Measurements from ENCODE around the gene RAB3IP. TPM values are rescaled to one million over a fixed set of nuclear protein-coding genes. Genes with fewer than 3 reads are reported as not detected.

The RAB3IP gene
- total and polyA plus RNA-seq, 2 of the 4 experiments (the other 2 are of a cell fraction): 1.5 to 2.7 TPM

DNA sequence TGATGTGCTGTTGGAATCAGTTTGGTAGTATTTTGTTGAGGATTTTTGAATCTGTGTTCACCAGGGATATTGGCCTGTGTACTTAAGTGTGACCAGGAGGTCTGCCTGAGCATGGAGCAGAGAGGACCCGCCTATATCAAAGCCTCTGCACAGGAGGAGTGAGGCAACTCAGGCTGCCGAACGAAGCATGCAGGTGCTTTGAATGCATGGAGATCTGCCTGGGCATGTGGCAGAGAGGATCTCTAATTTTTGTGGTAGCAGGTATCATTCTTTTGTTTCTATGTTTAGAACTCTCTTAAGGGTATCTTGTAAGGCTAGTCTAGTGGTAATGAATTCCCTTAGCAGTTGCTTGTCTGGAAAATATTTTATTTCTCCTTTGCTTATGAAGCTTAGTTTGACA lies 26.9 kb downstream of the RAB3IP start:
- Histone ChIP-seq H4K91ac (ENCODE audit: insufficient read depth, low read depth, low read length) (no peak overlapping the region), H3K56ac (ENCODE audit: extremely low read depth, insufficient read depth, low read length) (no peak overlapping the region), H2BK5ac (ENCODE audit: low read depth, low read length, poor library complexity, severe bottlenecking) (no peak overlapping the region), H4K8ac (ENCODE audit: low read depth in 2 of 2, low read length in 2 of 2) (no peak overlapping the region), H3K18ac (ENCODE audit: low read depth, low read length) (no peak overlapping the region), H3K14ac (replicated peaks; ENCODE audit: low read depth, low read length) (no peak overlapping the region), H3K4me2 (ENCODE audit: low read depth, low read length) (no peak overlapping the region), H3K9me1 (ENCODE audit: insufficient read depth, low read length) (no peaks in the 10 kb centered on the region), H2BK15ac (ENCODE audit: low read depth, low read length) (no peak overlapping the region), H3K9ac (ENCODE audit: low read depth, low read length) (no peak overlapping the region), H3K4ac (ENCODE audit: low read depth, low read length) (no peak overlapping the region), H2BK120ac (ENCODE audit: low read depth, low read length) (no peak overlapping the region), H3K23ac (ENCODE audit: low read depth, low read length) (no peak overlapping the region), H2BK20ac (ENCODE audit: low read depth, low read length) (no peak overlapping the region), H3K9me3 (ENCODE audit: control insufficient read depth, insufficient read depth, low read length) (peaks cover 16% of the 10 kb centered on the region), H4K5ac (ENCODE audit: low read depth, low read length) (no peak overlapping the region), H2AK5ac (ENCODE audit: low read depth, low read length) (no peak overlapping the region), H3K4me3 (ENCODE audit: insufficient read depth, low read depth, low read length) (no peak overlapping the region), H3K27ac (ENCODE audit: insufficient read depth, low read length) (no peak overlapping the region), H3K27me3 (ENCODE audit: control insufficient read depth, insufficient read depth, low read length) (no peaks in the 10 kb centered on the region), H2AFZ (replicated peaks; ENCODE audit: low read length, poor library complexity) (no peak overlapping the region), H3K79me1 (ENCODE audit: low read depth in 1 of 2, low read length in 2 of 2) (no peaks in the 10 kb centered on the region), H2AK9ac (replicated peaks; ENCODE audit: low read depth, low read length, poor library complexity) (no peak overlapping the region), H3K4me1 (ENCODE audit: control insufficient read depth, insufficient read depth, low read length) (no peaks in the 10 kb centered on the region), H4K20me1 (ENCODE audit: insufficient read depth, low read length) (no peaks in the 10 kb centered on the region), H3K36me3 (ENCODE audit: control insufficient read depth, insufficient read depth, low read length) (no peaks in the 10 kb centered on the region)
- DNase-seq: no peak
- POLR2A ChIA-PET (ENCODE audit: unreplicated experiment): no interaction called here
- in situ Hi-C loops (cut with MboI; ENCODE audit: low sequenced_read_pairs) (no loop called here), dilution Hi-C loops (cut with HindIII; ENCODE audit: low sequenced_read_pairs, unreplicated experiment) (no loop called here), intact Hi-C loops (cut with micrococcal nuclease) (no loop called here)
- no TSS peak for BruUV-seq (replicated peaks)
- TF ChIP-seq RFX5 (IDR thresholded peaks at IDR 0.05; ENCODE audit: low read depth, low read length) (no peak), MAFK (IDR thresholded peaks at IDR 0.05; ENCODE audit: low read depth, low read length) (no peak), FOS (IDR thresholded peaks at IDR 0.05; ENCODE audit: low read depth, low read length) (no peak), MXI1 (IDR thresholded peaks at IDR 0.05; ENCODE audit: borderline replicate concordance, low read depth, low read length) (no peak), RAD21 (IDR thresholded peaks at IDR 0.05; ENCODE audit: low read length) (no peak), CEBPB (IDR thresholded peaks at IDR 0.05; ENCODE audit: low read depth, low read length) (no peak), NFE2L2 (IDR thresholded peaks at IDR 0.05; ENCODE audit: low read depth, low read length) (no peak), MAZ (IDR thresholded peaks at IDR 0.05; ENCODE audit: borderline replicate concordance, low read depth, low read length) (no peak), RCOR1 (IDR thresholded peaks at IDR 0.05; ENCODE audit: insufficient replicate concordance, low read length) (no peak), SMC3 (IDR thresholded peaks at IDR 0.05; ENCODE audit: low read depth, low read length) (no peak), CHD1 (IDR thresholded peaks at IDR 0.05; ENCODE audit: low read depth, low read length) (no peak), BHLHE40 (IDR thresholded peaks at IDR 0.05; ENCODE audit: low read depth, low read length) (no peak), POLR2A (IDR thresholded peaks at IDR 0.05; ENCODE audit: low read depth, low read length) (no peak)
- TF ChIP-seq, protein P1, sequence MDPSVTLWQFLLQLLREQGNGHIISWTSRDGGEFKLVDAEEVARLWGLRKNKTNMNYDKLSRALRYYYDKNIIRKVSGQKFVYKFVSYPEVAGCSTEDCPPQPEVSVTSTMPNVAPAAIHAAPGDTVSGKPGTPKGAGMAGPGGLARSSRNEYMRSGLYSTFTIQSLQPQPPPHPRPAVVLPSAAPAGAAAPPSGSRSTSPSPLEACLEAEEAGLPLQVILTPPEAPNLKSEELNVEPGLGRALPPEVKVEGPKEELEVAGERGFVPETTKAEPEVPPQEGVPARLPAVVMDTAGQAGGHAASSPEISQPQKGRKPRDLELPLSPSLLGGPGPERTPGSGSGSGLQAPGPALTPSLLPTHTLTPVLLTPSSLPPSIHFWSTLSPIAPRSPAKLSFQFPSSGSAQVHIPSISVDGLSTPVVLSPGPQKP (IDR thresholded peaks at IDR 0.05; ENCODE audit: borderline replicate concordance, low read depth, low read length): no peak
- TF ChIP-seq, protein P2, sequence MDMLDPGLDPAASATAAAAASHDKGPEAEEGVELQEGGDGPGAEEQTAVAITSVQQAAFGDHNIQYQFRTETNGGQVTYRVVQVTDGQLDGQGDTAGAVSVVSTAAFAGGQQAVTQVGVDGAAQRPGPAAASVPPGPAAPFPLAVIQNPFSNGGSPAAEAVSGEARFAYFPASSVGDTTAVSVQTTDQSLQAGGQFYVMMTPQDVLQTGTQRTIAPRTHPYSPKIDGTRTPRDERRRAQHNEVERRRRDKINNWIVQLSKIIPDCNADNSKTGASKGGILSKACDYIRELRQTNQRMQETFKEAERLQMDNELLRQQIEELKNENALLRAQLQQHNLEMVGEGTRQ (IDR thresholded peaks at IDR 0.05; ENCODE audit: low read depth, low read length): no peak
- TF ChIP-seq, protein P3, sequence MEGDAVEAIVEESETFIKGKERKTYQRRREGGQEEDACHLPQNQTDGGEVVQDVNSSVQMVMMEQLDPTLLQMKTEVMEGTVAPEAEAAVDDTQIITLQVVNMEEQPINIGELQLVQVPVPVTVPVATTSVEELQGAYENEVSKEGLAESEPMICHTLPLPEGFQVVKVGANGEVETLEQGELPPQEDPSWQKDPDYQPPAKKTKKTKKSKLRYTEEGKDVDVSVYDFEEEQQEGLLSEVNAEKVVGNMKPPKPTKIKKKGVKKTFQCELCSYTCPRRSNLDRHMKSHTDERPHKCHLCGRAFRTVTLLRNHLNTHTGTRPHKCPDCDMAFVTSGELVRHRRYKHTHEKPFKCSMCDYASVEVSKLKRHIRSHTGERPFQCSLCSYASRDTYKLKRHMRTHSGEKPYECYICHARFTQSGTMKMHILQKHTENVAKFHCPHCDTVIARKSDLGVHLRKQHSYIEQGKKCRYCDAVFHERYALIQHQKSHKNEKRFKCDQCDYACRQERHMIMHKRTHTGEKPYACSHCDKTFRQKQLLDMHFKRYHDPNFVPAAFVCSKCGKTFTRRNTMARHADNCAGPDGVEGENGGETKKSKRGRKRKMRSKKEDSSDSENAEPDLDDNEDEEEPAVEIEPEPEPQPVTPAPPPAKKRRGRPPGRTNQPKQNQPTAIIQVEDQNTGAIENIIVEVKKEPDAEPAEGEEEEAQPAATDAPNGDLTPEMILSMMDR (conservative IDR thresholded peaks at IDR 0.05; ENCODE audit: low read depth, low read length): no peak
- CTCF ChIA-PET: no interaction called here
- 87% methylated on average over 3 of the region's 3 CpGs; no CpG with 5 or more reads in 1 of the 2 experiments for WGBS, 2 experiments (ENCODE audit: extremely low coverage in 2 of 2, insufficient read length in 1 of 2)
- ATAC-seq (ENCODE audit: low read depth): no peak
